Pancreas (tissue), 10 donors: ENCODE measurements around the gene PTH1R. TPM values are rescaled to one million over a fixed set of nuclear protein-coding genes. Genes with fewer than 3 reads are reported as not detected.
A peak's percentile ranks its signal among the peaks of the same experiment; 100 is the strongest.

Source experiments
- ATAC-seq, 4 donors: fragments of 200-7000 bp; cut with Tn5 transposase; one replicate each; pipeline versions ENCODE4 v1.8.0 to v1.9.1; 2020; ENCODE audit warnings: mild to moderate bottlenecking in 4 of 4, moderate library complexity in 4 of 4
- DNase-seq, 6 donors: peaks; one replicate each; pipeline ENCODE4 v3.0.0-alpha.2; 2020
- FAIRE-seq: peaks from 2 replicates; lab custom pipeline; 2012; peaks lifted over from hg19 to GRCh38; lab: Jason Lieb, UNC
- H3K27ac ChIP-seq, 4 donors: fragments of 200-600 bp; sonication (generic); 1 replicate in 3 of 4; 2 replicates in 1 of 4; pipeline versions ENCODE4 v1.5.0 to v1.8.0; 2020
- H3K27me3 ChIP-seq, 4 donors: fragments of 200-600 bp; one replicate each; pipeline ENCODE4 v1.8.0; 2021
- H3K36me3 ChIP-seq, 3 donors: fragments of 200-600 bp; sonication (generic) in 1 of 3; one replicate each; pipeline versions ENCODE4 v1.5.0 to v1.8.0; 2020 to 2021
- H3K4me1 ChIP-seq, 3 donors: fragments of 200-600 bp; one replicate each; pipeline ENCODE4 v1.8.0; 2021
- H3K4me3 ChIP-seq, 4 donors: fragments of 200-600 bp; sonication (generic) in 2 of 4; one replicate each; pipeline versions ENCODE4 v1.5.0 to v1.8.0; 2020 to 2021
- H3K9me3 ChIP-seq, 4 donors: fragments of 200-600 bp; one replicate each; pipeline ENCODE4 v1.8.0; 2021
- WGBS, 2 donors: extraction: QIAGEN DNeasy Blood & Tissue Kit; methylation state at CpG; one replicate each; pipeline ENCODE4 v1.1.7; 2013; 5-methylcytosine and 5-hydroxymethylcytosine counted together
- intact Hi-C, 3 donors: fragments of 100-400 bp; cut with DNase I; formaldehyde crosslinking; loops; one replicate each; pipeline versions ENCODE4 v1.11.1 to v1.14.2; 2022
- polyA plus RNA-seq, 2 donors: library from polyadenylated mRNA; stranded (reverse); fragments of 200-250 nt; gene quantifications; one replicate each; pipeline ENCODE4 v1.2.3, GENCODE V29; 2013
- total RNA-seq, 6 donors: library from RNA; stranded (reverse); fragmentation: NEBNext Ultra II Directional in 4 of 6; extraction: Animal tissue kit (Norgen Biotek cat#: 25700) in 4 of 6; gene quantifications; one replicate each; pipeline versions ENCODE4 v1.2.1 to v1.2.4, GENCODE V29; 2021 to 2023
- TF ChIP-seq, protein P1 (sequence below), 4 donors: fragments of 200-600 bp; sonication (generic) in 3 of 4; IDR thresholded peaks; one replicate each; pipeline versions ENCODE4 v1.5.0 to v1.8.0; 2021; ENCODE audit warnings: antibody characterized with exemption in 4 of 4
- donor health status: healthy with polysubstance abuse.
- donor health status: DM: no; HTN: no; CAD: no; lungs with moderate emphysema.
- donor health status: DM: no; HTN: no; CAD: no.
- donor health status: control.
- donor health status: control.
- donor health status: Bipolar disorder and iron deficiency.
- donor health status: DM: yes; HTN: yes; CAD: no.
- donor health status: DM: no; HTN: no; CAD: no.
- donor health status: DM: no; HTN: no; CAD: no.
- donor health status: DM: yes; HTN: yes; CAD: no.

Gene PTH1R
- total and polyA plus RNA-seq, 8 donors, result 0.49 to 34.8 (median 2.0) TPM

DNA sequence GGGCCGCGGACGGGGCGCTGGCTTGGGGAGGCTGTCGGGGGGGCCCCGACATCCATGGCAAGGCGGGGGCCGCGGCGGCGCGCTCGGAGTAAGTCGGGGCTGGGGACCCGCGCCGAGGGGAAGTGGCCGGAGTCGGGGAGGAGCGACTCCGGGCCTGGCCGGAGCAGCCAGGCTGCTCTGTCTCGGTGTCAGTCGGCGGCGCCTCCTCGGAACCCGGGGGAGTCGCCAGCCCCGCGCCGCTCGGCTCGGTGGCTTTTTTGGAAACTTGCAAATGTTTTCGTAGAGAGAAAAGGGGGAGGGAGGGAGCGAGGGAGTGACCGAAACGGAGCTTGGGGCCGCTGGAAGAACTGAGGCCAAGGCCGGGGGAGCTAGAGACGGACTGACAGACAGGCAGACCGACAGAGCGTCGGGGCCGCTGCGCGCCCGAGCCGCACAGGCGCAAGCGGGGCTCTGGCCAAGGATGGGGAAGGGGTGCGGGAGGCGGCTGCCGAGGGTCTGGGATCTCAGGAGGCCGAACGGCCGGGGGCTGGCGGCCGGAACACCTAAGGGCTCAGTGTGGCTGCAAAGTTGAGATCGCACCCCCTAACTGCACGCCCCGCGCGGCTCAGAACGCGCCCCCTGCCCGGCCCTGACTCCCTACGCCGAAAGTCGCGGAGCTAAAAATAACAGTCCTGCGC lies 5.0 kb downstream of the PTH1R start:
- Histone ChIP-seq H3K27ac (no peak overlapping the region), H3K27me3 (peaks cover 0 to 4% (median 0%) of the 10 kb centered on the region in 4 donors), H3K36me3 (no peaks in the 10 kb centered on the region), H3K4me1 (peaks cover 0 to 4% (median 3%) of the 10 kb centered on the region in 3 donors), H3K9me3 (no peaks in the 10 kb centered on the region), H3K4me3 (peak overlapping the region in 3 of 4 donors; percentile 33 to 55 (median 35))
- peak in 1 of 6 donors; percentile 72 for DNase-seq
- intact Hi-C loops, result no loop called here
- peak; percentile 39 to 52 (median 45) for ATAC-seq
- WGBS, 2 donors, result 0 to 1% methylated on average over 70 to 72 of the region's 72 CpGs
- TF ChIP-seq, protein P1, sequence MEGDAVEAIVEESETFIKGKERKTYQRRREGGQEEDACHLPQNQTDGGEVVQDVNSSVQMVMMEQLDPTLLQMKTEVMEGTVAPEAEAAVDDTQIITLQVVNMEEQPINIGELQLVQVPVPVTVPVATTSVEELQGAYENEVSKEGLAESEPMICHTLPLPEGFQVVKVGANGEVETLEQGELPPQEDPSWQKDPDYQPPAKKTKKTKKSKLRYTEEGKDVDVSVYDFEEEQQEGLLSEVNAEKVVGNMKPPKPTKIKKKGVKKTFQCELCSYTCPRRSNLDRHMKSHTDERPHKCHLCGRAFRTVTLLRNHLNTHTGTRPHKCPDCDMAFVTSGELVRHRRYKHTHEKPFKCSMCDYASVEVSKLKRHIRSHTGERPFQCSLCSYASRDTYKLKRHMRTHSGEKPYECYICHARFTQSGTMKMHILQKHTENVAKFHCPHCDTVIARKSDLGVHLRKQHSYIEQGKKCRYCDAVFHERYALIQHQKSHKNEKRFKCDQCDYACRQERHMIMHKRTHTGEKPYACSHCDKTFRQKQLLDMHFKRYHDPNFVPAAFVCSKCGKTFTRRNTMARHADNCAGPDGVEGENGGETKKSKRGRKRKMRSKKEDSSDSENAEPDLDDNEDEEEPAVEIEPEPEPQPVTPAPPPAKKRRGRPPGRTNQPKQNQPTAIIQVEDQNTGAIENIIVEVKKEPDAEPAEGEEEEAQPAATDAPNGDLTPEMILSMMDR (IDR thresholded peaks at IDR 0.05), result no peak
- no peak for FAIRE-seq

DNA sequence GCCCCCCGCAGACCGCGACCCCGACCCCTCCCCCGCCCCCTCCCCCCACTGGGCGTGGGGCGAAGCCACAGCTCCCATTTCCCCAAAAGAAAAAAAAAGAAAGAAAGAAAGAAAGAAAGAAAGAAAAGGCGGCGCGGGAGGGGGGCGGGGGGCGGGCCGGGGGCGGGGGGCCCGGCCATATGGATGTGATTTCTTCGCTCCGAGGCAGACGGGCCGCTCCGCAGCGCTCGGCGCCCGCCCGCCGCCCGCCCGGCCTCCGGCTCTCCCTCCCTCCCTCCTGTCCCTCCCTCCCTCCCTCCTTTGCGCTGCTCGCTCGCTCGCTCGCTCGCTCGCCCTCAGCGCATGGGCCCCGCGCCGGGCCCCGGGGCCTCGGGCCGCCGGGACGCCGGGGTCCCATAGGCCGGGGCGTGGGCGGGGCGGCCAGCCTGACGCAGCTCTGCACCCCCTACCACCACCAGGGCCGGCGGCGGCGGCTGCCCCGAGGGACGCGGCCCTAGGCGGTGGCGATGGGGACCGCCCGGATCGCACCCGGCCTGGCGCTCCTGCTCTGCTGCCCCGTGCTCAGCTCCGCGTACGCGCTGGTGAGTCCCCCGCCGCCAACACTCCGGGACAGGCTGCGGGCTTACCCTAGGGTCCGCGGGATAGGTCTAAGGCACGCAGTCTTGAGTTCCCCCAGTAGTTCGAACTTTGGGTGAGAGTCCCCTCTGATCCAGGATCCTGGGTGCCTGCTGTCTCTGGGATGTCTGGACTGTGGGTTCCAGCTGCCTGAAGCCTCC lies 5.7 kb downstream of the PTH1R start:
- no peaks in the 10 kb centered on the region for H3K9me3 ChIP-seq
- intact Hi-C loops, result no loop called here
- DNase-seq (no peak), ATAC-seq (peak; percentile 57 to 75 (median 62)), FAIRE-seq (no peak)
- H3K27me3 ChIP-seq, result peaks cover 0 to 4% (median 0%) of the 10 kb centered on the region in 4 donors
- no peaks in the 10 kb centered on the region for H3K36me3 ChIP-seq
- WGBS, 2 donors, result 5 to 15% methylated on average over 28 to 66 of the region's 78 CpGs
- no peak overlapping the region for H3K27ac ChIP-seq
- peak overlapping the region in 3 of 4 donors; percentile 33 to 55 (median 35) for H3K4me3 ChIP-seq
- TF ChIP-seq, protein P1 (IDR thresholded peaks at IDR 0.05), result no peak
- H3K4me1 ChIP-seq, result peaks cover 0 to 4% (median 3%) of the 10 kb centered on the region in 3 donors

DNA sequence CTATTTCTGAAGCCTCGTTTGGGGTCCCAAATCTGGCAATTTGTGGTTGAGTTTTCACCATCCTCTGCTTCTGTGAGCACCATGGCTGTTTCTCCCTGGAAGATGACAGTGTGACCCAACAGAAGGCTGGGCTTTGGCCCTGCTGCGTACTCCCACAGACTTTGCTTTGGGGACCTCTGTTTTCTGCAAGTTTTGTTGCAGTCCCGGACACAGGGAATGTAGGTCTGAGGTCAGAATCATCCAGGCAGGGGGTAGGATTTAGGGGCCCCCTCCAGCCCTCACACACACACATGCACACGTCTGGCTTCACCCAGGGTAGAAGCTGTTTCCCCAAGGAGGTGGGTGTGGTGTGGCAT lies 6.3 kb downstream of the PTH1R start:
- WGBS, 2 donors, result 65 to 75% methylated on average over 4 of the region's 4 CpGs
- ATAC-seq (no peak), FAIRE-seq (no peak), DNase-seq (no peak)
- no peak overlapping the region for H3K27ac ChIP-seq
- no peaks in the 10 kb centered on the region for H3K36me3 ChIP-seq
- H3K9me3 ChIP-seq, result no peaks in the 10 kb centered on the region
- peak overlapping the region in 1 of 4 donors; percentile 35 for H3K4me3 ChIP-seq
- intact Hi-C loops, result no loop called here
- TF ChIP-seq, protein P1 (IDR thresholded peaks at IDR 0.05), result no peak
- H3K27me3 ChIP-seq, result peaks cover 0 to 4% (median 0%) of the 10 kb centered on the region in 4 donors
- H3K4me1 ChIP-seq, result peaks cover 0 to 4% (median 3%) of the 10 kb centered on the region in 3 donors

DNA sequence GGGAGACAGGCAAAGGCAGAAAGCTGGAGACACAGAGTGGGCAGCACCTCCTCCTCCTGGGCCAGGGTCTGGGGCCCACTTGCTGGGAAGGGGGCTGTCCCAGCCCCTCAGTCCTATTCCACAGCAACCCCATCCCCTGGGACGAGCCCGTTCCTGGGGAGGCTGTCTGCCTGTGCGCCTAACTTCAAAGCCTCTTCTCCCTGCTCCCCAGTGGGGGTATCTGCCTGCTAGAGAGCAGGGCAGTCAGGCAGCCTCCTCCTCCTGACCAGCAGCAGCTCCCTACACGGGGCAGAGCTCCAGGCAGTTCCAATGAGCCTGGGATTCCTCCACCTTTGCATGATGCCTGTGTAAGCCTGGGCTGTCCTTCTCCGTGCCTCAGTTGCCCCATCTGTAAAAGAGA lies 6.9 kb downstream of the PTH1R start:
- ATAC-seq, result no peak
- FAIRE-seq, result no peak
- WGBS, 2 donors, result 68 to 82% methylated on average over 4 to 5 of the region's 5 CpGs
- H3K9me3 ChIP-seq, result no peaks in the 10 kb centered on the region
- H3K27ac ChIP-seq, result no peak overlapping the region
- H3K4me1 ChIP-seq, result peaks cover 0 to 4% (median 3%) of the 10 kb centered on the region in 3 donors
- DNase-seq, result no peak
- H3K27me3 ChIP-seq, result peaks cover 0 to 4% (median 0%) of the 10 kb centered on the region in 4 donors
- intact Hi-C loops, result no loop called here
- no peak overlapping the region for H3K4me3 ChIP-seq
- TF ChIP-seq, protein P1 (IDR thresholded peaks at IDR 0.05), result no peak
- H3K36me3 ChIP-seq, result no peaks in the 10 kb centered on the region
